Small intestine (tissue), 7 donors: ENCODE measurements around the gene PNRC1. TPM values are rescaled to one million over a fixed set of nuclear protein-coding genes. Genes with fewer than 3 reads are reported as not detected.

Experiments
- DNase-seq, 2 donors: peaks; one replicate each; pipeline versions ENCODE4 v3.0.0 to v3.0.0-alpha.2; 2013
- FAIRE-seq: peaks from 2 replicates; lab custom pipeline; 2012; peaks lifted over from hg19 to GRCh38; lab: Jason Lieb, UNC
- H3K27ac ChIP-seq, 3 donors: one replicate each; pipeline ENCODE4 v1.5.1; 2013; ENCODE audit warnings: low read length in 2 of 3, mild to moderate bottlenecking in 2 of 3, control low read depth in 1 of 3, inconsistent platforms in 1 of 3, low read depth in 1 of 3, moderate library complexity in 1 of 3
- H3K27me3 ChIP-seq, 3 donors: one replicate each; pipeline ENCODE4 v1.6.1; 2013; ENCODE audit warnings: low read length in 3 of 3, inconsistent platforms in 1 of 3; ENCODE audit not compliant: control insufficient read depth in 3 of 3, insufficient read depth in 3 of 3
- H3K36me3 ChIP-seq, 3 donors: one replicate each; pipeline ENCODE4 v1.6.1; 2013; ENCODE audit warnings: low read length in 3 of 3, inconsistent platforms in 1 of 3, low read depth in 1 of 3, mild to moderate bottlenecking in 1 of 3, moderate library complexity in 1 of 3; ENCODE audit not compliant: control insufficient read depth in 3 of 3, insufficient read depth in 2 of 3
- H3K4me1 ChIP-seq, 3 donors: one replicate each; pipeline ENCODE4 v1.6.1; 2013; ENCODE audit warnings: low read length in 2 of 3, inconsistent platforms in 1 of 3, low read depth in 1 of 3, mild to moderate bottlenecking in 1 of 3, moderate library complexity in 1 of 3; ENCODE audit not compliant: control insufficient read depth in 3 of 3, insufficient read depth in 2 of 3
- H3K4me3 ChIP-seq, 3 donors: one replicate each; pipeline ENCODE4 v1.5.1; 2013; ENCODE audit warnings: low read length in 3 of 3, control low read depth in 1 of 3, inconsistent platforms in 1 of 3, low read depth in 1 of 3, mild to moderate bottlenecking in 1 of 3, moderate library complexity in 1 of 3
- H3K9me3 ChIP-seq, 2 donors: one replicate each; pipeline ENCODE4 v1.6.1; 2013; ENCODE audit warnings: low read depth in 1 of 2, low read length in 1 of 2; ENCODE audit not compliant: control insufficient read depth in 2 of 2, insufficient read depth in 1 of 2
- WGBS, 3 donors: extraction: QIAGEN DNeasy Blood & Tissue Kit; methylation state at CpG; one replicate each; pipeline ENCODE4 v1.1.7; 2013; 5-methylcytosine and 5-hydroxymethylcytosine counted together
- polyA plus RNA-seq, 4 donors: library from polyadenylated mRNA; stranded (reverse) in 3 of 4; unstranded in 1 of 4; fragments of 200-250 nt in 3 of 4; fragments of 120-200 nt in 1 of 4; gene quantifications; one replicate each; pipeline versions ENCODE4 v1.2.1 to v1.2.3, GENCODE V29; 2013
- donor health status: healthy with polysubstance abuse.
- donor health status: control.
- donor health status: control.
- donor health status: Bipolar disorder and iron deficiency.
- donor health status: healthy.

PNRC1 gene
- polyA plus RNA-seq, 4 donors: 30.2 to 72.3 (median 34.8) TPM

DNA sequence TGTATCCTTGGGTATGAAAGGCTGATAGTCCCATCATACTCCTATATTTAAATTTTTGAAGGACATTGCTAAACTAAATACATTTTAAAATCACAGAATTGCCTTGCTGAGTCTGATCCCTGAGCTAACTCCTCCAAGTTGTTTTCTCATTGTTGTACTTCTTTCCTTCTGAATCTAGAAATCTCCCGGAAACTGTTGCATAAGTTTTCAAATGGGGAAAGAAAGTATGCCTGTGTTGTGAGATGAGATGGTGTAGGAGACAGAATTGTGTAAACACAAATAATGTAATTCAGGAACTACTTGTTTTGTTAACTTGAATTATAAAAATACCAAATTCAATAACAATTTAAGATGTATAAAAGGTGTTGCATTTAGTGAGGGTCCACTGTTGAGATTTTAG, 7.3 kb downstream of the PNRC1 start:
- peaks cover 2 to 9% (median 6%) of the 10 kb centered on the region in 3 donors for H3K4me1 ChIP-seq
- no peaks in the 10 kb centered on the region for H3K9me3 ChIP-seq
- H3K27me3 ChIP-seq: no peaks in the 10 kb centered on the region
- FAIRE-seq: no peak
- WGBS, 3 donors: 77 to 94% (median 79%) methylated on average over 1 of the region's 1 CpG
- no peak for DNase-seq
- H3K4me3 ChIP-seq: no peak overlapping the region
- peaks cover 0 to 12% (median 12%) of the 10 kb centered on the region in 3 donors for H3K36me3 ChIP-seq
- no peak overlapping the region for H3K27ac ChIP-seq

- Histone ChIP-seq H3K4me1 (no peaks in the 10 kb centered on the region), H3K36me3 (no peaks in the 10 kb centered on the region), H3K9me3 (no peaks in the 10 kb centered on the region), H3K27me3 (no peaks in the 10 kb centered on the region), H3K4me3 (no peak overlapping the region), H3K27ac (no peak overlapping the region)
- no peak for FAIRE-seq
- WGBS, 3 donors: 68 to 83% (median 81%) methylated on average over 8 of the region's 8 CpGs
- DNase-seq: no peak
These were observed 17.9 kb downstream of the PNRC1 start for GRCh38 chr6:89098461-89098860.

GRCh38 chr6:89100114-89100513, 19.6 kb downstream of the PNRC1 start:
- Histone ChIP-seq H3K27me3 (no peaks in the 10 kb centered on the region), H3K27ac (no peak overlapping the region), H3K36me3 (no peaks in the 10 kb centered on the region), H3K9me3 (no peaks in the 10 kb centered on the region), H3K4me3 (no peak overlapping the region), H3K4me1 (no peaks in the 10 kb centered on the region)
- WGBS, 3 donors: 83 to 96% (median 92%) methylated on average over 2 of the region's 2 CpGs
- DNase-seq (no peak), FAIRE-seq (no peak)

DNA sequence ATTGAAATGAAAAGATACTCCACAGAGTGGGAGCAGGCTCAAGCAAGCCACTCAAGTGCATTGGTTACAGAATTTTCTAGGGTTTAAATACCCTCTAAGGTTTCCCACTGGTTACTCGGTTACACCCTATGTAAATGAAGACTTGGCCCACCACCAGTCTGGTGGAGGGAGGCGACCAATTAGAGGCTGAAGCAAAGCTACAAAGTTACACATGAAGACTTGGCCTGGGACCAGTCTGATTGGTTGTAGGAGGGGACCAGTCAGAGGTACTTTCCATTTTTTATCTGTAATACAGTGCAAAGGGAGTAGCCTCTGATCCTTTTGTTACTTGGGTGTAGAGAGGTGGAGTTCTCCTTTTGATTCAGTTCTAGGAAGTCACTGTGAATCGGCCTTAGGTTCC, 29.7 kb downstream of the PNRC1 start:
- 85 to 94% (median 90%) methylated on average over 3 of the region's 3 CpGs for WGBS, 3 donors
- H3K27me3 ChIP-seq: no peaks in the 10 kb centered on the region
- no peaks in the 10 kb centered on the region for H3K4me1 ChIP-seq
- no peaks in the 10 kb centered on the region for H3K36me3 ChIP-seq
- no peak overlapping the region for H3K4me3 ChIP-seq
- no peak for FAIRE-seq
- no peaks in the 10 kb centered on the region for H3K9me3 ChIP-seq
- no peak for DNase-seq
- H3K27ac ChIP-seq: no peak overlapping the region

DNA sequence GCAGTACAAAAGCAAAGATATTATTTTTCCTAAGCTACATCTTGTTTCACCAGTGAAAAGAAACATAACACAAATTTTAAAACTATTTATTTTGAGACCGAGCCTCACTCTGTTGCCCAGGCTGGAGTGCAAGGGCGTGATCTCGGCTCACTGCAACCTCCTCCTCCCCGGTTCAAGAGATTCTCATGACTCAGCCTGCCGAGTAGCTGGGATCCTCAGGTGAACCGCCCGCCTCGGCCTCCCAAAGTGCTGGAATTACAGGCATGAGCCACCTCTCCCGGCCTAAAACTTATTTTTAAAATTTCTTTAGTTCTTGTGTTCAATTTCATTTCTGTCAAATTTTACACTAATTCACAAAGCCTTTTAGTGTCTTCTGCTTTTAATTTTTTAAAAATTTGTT, 31.4 kb downstream of the PNRC1 start:
- Histone ChIP-seq H3K27me3 (no peaks in the 10 kb centered on the region), H3K4me3 (no peak overlapping the region), H3K36me3 (no peaks in the 10 kb centered on the region), H3K9me3 (no peaks in the 10 kb centered on the region), H3K4me1 (peaks cover 0 to 2% (median 0%) of the 10 kb centered on the region in 3 donors), H3K27ac (no peak overlapping the region)
- WGBS, 3 donors: 95 to 96% (median 95%) methylated on average over 9 of the region's 9 CpGs
- no peak for DNase-seq
- no peak for FAIRE-seq

- 63 to 72% (median 63%) methylated on average over 6 of the region's 6 CpGs for WGBS, 3 donors
- Histone ChIP-seq H3K4me1 (peaks cover 0 to 3% (median 0%) of the 10 kb centered on the region in 3 donors), H3K9me3 (no peaks in the 10 kb centered on the region), H3K27ac (no peak overlapping the region), H3K4me3 (peak overlapping the region in 1 of 3 donors; percentile 42), H3K27me3 (peaks cover 0 to 8% (median 0%) of the 10 kb centered on the region in 3 donors), H3K36me3 (no peaks in the 10 kb centered on the region)
- DNase-seq (peak in 1 of 2 donors; percentile 24), FAIRE-seq (no peak)
These were observed 36.2 kb downstream of the PNRC1 start for GRCh38 chr6:89116702-89117101.

GRCh38 chr6:89117211-89118108, 36.9 kb downstream of the PNRC1 start, which contains the start of gene SRSF12:
Gene SRSF12, minus strand, starts transcription at chr6:89118071. Its CDS starts 184 bp downstream, at chr6:89117887.
- WGBS, 3 donors: 1% methylated on average over 67 to 106 of the region's 106 CpGs
- H3K4me1 ChIP-seq: peaks cover 0 to 3% (median 0%) of the 10 kb centered on the region in 3 donors
- no peaks in the 10 kb centered on the region for H3K36me3 ChIP-seq
- no peaks in the 10 kb centered on the region for H3K9me3 ChIP-seq
- peak; percentile 34 to 72 for DNase-seq
- H3K4me3 ChIP-seq: peak within 1 kb of the TSS; percentile 14 to 55 (median 42)
- H3K27me3 ChIP-seq: peaks cover 0 to 8% (median 0%) of the 10 kb centered on the region in 3 donors
- FAIRE-seq: no peak
- no peak within 1 kb of the TSS for H3K27ac ChIP-seq

DNA sequence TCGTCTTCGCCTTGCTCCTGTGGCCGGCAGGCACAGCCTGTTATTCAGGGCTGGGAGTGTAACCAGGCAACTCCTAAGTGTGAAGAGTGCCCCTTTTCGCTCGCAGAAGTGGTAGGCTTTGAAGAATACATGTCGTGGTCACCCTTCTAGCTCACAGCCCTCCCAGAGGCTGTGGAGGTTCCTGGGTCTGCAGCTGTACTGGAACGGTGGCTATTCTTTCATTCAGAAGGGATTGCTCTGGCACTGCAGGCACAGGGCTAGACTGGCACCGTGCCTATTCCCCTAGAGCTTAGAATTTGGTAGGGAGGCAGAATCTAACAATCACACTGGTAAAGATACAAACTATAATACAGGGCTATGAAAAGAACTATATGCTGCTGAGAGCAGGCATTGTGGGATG, 38.4 kb downstream of the PNRC1 start:
- H3K36me3 ChIP-seq: no peaks in the 10 kb centered on the region
- FAIRE-seq: no peak
- WGBS, 3 donors: 78 to 89% (median 85%) methylated on average over 8 of the region's 8 CpGs
- peak in 1 of 2 donors; percentile 5 for DNase-seq
- no peaks in the 10 kb centered on the region for H3K9me3 ChIP-seq
- no peak overlapping the region for H3K4me3 ChIP-seq
- no peak overlapping the region for H3K27ac ChIP-seq
- H3K4me1 ChIP-seq: peaks cover 0 to 3% (median 0%) of the 10 kb centered on the region in 3 donors
- H3K27me3 ChIP-seq: peaks cover 0 to 8% (median 0%) of the 10 kb centered on the region in 3 donors
